K562 (cell line): ENCODE data around the gene CLIC1. TPM values are rescaled to one million over a fixed set of nuclear protein-coding genes. Genes with fewer than 3 reads are reported as not detected.

ENCODE experiments used
- HEY1 ChIP-seq: fragments of 250-450 bp; sonication (Bioruptor Pico); IDR thresholded peaks from 2 replicates; pipeline ENCODE4 v1.5.0; 2020; ENCODE audit warnings: mild to moderate bottlenecking, moderate library complexity, borderline replicate concordance
- HNRNPL ChIP-seq: fragments of 200-400 bp; formaldehyde crosslinking; IDR thresholded peaks from 2 replicates; pipeline ENCODE4 v1.6.1; 2017; ENCODE audit warnings: low read depth, mild to moderate bottlenecking, low read length
- KDM5B ChIP-seq: fragments of 200-600 bp; sonication (generic); IDR thresholded peaks from 2 replicates; pipeline ENCODE4 v1.6.1; 2012; ENCODE audit warnings: low read depth, mild to moderate bottlenecking, moderate library complexity, low read length, control low read depth, inconsistent platforms; ENCODE audit not compliant: insufficient replicate concordance
- KHSRP ChIP-seq: fragments of 450-650 bp; IDR thresholded peaks from 2 replicates; pipeline ENCODE4 v1.6.1; 2017
- NCOA1 ChIP-seq: fragments of 450-650 bp; IDR thresholded peaks from 2 replicates; pipeline ENCODE4 v1.6.1; 2016; ENCODE audit warnings: low read depth
- ZBTB17 ChIP-seq: fragments of 450-650 bp; formaldehyde crosslinking; IDR thresholded peaks from 2 replicates; pipeline ENCODE4 v1.4.0; 2020; ENCODE audit warnings: mild to moderate bottlenecking
- ZNF197 ChIP-seq: fragments of 200-800 bp; sonication (Bioruptor generic); IDR thresholded peaks from 2 replicates; pipeline ENCODE4 v1.6.1; 2016; ENCODE audit warnings: low read depth, missing genetic modification characterization, missing compliant biosample characterization
- polyA plus RNA-seq, 8 experiments: library from polyadenylated mRNA; depleted of rRNA in 4 of 8; stranded (reverse) in 5 of 8; unstranded in 3 of 8; fragments of >200 nt; fragmentation: Nextera tagmentation in 2 of 8; fragmentation: Illumina TruSeq in 1 of 8; extraction: Ambion mirVana in 2 of 8; extraction: Trizol in 1 of 8; gene quantifications; 2 replicates each; pipeline versions ENCODE4 v1.2.1 to v1.2.3, GENCODE V29; 2011 to 2014; ENCODE audit warnings: inconsistent platforms in 1 of 8, missing spikeins in 1 of 8
- total RNA-seq, 7 experiments: library from RNA; depleted of rRNA in 6 of 7; stranded (reverse); fragments of >200 nt in 6 of 7; fragmentation: Illumina TruSeq in 2 of 7; extraction: Trizol in 2 of 7; gene quantifications; 2 replicates each; pipeline versions ENCODE4 v1.2.1 to v1.2.3, GENCODE V29; 2011 to 2021; ENCODE audit warnings: low replicate concordance in 1 of 7
- TF ChIP-seq, protein P1 (sequence below), 3 experiments: fragments of 200-800 bp in 1 of 3; fragments of 250-450 bp in 1 of 3; fragments of 450-650 bp in 1 of 3; sonication (Bioruptor Pico) in 1 of 3; sonication (Bioruptor generic) in 1 of 3; formaldehyde crosslinking in 1 of 3; IDR thresholded peaks; 2 replicates each; pipeline versions ENCODE4 v1.6.1 to v1.8.0; 2016 to 2022; ENCODE audit warnings: mild to moderate bottlenecking in 2 of 3, missing genetic modification characterization in 2 of 3, missing compliant biosample characterization in 1 of 3, moderate library complexity in 1 of 3
- TF ChIP-seq, protein P2 (sequence below): sonication (generic); formaldehyde crosslinking; IDR thresholded peaks from 2 replicates; pipeline ENCODE4 v1.8.0; 2022; ENCODE audit warnings: mild to moderate bottlenecking, missing genetic modification reagents
- TF ChIP-seq, protein P3 (sequence below): IDR thresholded peaks from 3 replicates; pipeline ENCODE4 v1.6.1; 2011; ENCODE audit warnings: borderline replicate concordance, mild to moderate bottlenecking, moderate library complexity; ENCODE audit not compliant: insufficient read length; ENCODE audit errors: extremely low read depth
- TF ChIP-seq, protein P4 (sequence below), 2 experiments: fragments of 450-650 bp in 1 of 2; sonication (generic) in 1 of 2; formaldehyde crosslinking in 1 of 2; IDR thresholded peaks in 1 of 2; conservative IDR thresholded peaks in 1 of 2; 2 replicates each; pipeline versions ENCODE4 v1.6.1 to v1.8.1; 2016 to 2023; ENCODE audit warnings: mild to moderate bottlenecking in 2 of 2, moderate library complexity in 2 of 2, inconsistent platforms in 1 of 2, missing genetic modification reagents in 1 of 2
- TF ChIP-seq, protein P5 (sequence below): fragments of 200-400 bp; formaldehyde crosslinking; IDR thresholded peaks from 2 replicates; pipeline ENCODE4 v1.6.1; 2017; ENCODE audit warnings: mild to moderate bottlenecking, low read depth, low read length, moderate library complexity
- TF ChIP-seq, protein P6 (sequence below): IDR thresholded peaks from 2 replicates; pipeline ENCODE4 v1.6.1; 2012; ENCODE audit warnings: low read depth, low read length, improper control_type of control experiment, borderline replicate concordance

The CLIC1 gene
- total and polyA plus RNA-seq, 9 of the 15 experiments (the other 6 are each of a cell fraction or from before 2014, with no cell fraction given): 1,267 to 2,419 (median 1,808) TPM

DNA sequence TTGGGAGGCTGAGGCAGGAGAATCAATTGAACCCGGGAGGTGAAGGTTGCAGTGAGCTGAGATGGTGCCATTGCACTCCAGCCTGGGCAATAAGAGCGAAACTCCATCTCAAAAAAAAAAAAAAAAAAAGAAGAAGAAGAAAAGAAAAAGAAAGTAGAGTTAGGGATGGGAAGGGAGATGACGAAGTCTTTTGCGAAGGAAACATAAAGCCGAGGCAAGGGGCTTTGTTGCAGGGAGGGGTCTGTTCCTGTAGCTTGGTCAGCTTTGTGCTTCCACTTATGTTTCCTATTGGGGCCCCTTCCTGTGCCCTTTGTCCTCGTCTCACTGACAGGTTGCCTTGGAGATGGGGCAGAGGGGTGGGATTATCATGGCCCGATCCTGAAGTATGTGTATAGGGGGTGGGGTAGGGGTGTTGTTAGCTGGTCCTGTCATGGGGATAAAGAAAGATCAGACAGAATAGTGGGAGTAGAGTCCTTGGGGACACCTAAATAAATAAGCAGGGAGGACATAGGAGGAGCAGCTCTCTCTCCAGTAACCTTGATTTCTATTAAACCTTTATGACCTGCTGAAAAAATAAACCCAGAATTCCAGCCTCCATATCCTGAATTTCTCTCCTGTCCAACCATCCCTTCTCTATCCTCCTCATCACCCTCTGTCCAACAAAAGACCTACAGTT, 1.1 kb upstream of the CLIC1 start (continued):
- TF ChIP-seq, protein P1, sequence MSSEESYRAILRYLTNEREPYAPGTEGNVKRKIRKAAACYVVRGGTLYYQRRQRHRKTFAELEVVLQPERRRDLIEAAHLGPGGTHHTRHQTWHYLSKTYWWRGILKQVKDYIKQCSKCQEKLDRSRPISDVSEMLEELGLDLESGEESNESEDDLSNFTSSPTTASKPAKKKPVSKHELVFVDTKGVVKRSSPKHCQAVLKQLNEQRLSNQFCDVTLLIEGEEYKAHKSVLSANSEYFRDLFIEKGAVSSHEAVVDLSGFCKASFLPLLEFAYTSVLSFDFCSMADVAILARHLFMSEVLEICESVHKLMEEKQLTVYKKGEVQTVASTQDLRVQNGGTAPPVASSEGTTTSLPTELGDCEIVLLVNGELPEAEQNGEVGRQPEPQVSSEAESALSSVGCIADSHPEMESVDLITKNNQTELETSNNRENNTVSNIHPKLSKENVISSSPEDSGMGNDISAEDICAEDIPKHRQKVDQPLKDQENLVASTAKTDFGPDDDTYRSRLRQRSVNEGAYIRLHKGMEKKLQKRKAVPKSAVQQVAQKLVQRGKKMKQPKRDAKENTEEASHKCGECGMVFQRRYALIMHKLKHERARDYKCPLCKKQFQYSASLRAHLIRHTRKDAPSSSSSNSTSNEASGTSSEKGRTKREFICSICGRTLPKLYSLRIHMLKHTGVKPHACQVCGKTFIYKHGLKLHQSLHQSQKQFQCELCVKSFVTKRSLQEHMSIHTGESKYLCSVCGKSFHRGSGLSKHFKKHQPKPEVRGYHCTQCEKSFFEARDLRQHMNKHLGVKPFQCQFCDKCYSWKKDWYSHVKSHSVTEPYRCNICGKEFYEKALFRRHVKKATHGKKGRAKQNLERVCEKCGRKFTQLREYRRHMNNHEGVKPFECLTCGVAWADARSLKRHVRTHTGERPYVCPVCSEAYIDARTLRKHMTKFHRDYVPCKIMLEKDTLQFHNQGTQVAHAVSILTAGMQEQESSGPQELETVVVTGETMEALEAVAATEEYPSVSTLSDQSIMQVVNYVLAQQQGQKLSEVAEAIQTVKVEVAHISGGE (CRISPR knock-in tag; IDR thresholded peaks at IDR 0.05): no peak; a peak in 1 of 6 replicates
- TF ChIP-seq, protein P2, sequence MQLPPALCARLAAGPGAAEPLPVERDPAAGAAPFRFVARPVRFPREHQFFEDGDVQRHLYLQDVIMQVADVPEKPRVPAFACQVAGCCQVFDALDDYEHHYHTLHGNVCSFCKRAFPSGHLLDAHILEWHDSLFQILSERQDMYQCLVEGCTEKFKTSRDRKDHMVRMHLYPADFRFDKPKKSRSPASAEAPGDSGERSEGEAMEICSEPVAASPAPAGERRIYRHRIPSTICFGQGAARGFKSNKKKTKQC (CRISPR knock-in tag): no peak
- TF ChIP-seq HEY1 (CRISPR knock-in tag): peak; percentile 50
- TF ChIP-seq, protein P3, sequence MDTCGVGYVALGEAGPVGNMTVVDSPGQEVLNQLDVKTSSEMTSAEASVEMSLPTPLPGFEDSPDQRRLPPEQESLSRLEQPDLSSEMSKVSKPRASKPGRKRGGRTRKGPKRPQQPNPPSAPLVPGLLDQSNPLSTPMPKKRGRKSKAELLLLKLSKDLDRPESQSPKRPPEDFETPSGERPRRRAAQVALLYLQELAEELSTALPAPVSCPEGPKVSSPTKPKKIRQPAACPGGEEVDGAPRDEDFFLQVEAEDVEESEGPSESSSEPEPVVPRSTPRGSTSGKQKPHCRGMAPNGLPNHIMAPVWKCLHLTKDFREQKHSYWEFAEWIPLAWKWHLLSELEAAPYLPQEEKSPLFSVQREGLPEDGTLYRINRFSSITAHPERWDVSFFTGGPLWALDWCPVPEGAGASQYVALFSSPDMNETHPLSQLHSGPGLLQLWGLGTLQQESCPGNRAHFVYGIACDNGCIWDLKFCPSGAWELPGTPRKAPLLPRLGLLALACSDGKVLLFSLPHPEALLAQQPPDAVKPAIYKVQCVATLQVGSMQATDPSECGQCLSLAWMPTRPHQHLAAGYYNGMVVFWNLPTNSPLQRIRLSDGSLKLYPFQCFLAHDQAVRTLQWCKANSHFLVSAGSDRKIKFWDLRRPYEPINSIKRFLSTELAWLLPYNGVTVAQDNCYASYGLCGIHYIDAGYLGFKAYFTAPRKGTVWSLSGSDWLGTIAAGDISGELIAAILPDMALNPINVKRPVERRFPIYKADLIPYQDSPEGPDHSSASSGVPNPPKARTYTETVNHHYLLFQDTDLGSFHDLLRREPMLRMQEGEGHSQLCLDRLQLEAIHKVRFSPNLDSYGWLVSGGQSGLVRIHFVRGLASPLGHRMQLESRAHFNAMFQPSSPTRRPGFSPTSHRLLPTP: no peak
- no peak for TF ChIP-seq KHSRP
- TF ChIP-seq NCOA1: no peak
- TF ChIP-seq KDM5B: no peak
- TF ChIP-seq, protein P4, sequence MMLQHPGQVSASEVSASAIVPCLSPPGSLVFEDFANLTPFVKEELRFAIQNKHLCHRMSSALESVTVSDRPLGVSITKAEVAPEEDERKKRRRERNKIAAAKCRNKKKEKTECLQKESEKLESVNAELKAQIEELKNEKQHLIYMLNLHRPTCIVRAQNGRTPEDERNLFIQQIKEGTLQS (IDR thresholded peaks at IDR 0.05): no peak
- TF ChIP-seq, protein P4 (CRISPR knock-in tag; conservative IDR thresholded peaks at IDR 0.05): no peak
- TF ChIP-seq ZNF197 (CRISPR knock-in tag): no peak
- 0 out of 2 replicates have a peak, but pooled peaks have one; percentile 24 for TF ChIP-seq ZBTB17
- no peak for TF ChIP-seq HNRNPL
- TF ChIP-seq, protein P5, sequence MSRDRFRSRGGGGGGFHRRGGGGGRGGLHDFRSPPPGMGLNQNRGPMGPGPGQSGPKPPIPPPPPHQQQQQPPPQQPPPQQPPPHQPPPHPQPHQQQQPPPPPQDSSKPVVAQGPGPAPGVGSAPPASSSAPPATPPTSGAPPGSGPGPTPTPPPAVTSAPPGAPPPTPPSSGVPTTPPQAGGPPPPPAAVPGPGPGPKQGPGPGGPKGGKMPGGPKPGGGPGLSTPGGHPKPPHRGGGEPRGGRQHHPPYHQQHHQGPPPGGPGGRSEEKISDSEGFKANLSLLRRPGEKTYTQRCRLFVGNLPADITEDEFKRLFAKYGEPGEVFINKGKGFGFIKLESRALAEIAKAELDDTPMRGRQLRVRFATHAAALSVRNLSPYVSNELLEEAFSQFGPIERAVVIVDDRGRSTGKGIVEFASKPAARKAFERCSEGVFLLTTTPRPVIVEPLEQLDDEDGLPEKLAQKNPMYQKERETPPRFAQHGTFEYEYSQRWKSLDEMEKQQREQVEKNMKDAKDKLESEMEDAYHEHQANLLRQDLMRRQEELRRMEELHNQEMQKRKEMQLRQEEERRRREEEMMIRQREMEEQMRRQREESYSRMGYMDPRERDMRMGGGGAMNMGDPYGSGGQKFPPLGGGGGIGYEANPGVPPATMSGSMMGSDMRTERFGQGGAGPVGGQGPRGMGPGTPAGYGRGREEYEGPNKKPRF: no peak
- TF ChIP-seq, protein P6, sequence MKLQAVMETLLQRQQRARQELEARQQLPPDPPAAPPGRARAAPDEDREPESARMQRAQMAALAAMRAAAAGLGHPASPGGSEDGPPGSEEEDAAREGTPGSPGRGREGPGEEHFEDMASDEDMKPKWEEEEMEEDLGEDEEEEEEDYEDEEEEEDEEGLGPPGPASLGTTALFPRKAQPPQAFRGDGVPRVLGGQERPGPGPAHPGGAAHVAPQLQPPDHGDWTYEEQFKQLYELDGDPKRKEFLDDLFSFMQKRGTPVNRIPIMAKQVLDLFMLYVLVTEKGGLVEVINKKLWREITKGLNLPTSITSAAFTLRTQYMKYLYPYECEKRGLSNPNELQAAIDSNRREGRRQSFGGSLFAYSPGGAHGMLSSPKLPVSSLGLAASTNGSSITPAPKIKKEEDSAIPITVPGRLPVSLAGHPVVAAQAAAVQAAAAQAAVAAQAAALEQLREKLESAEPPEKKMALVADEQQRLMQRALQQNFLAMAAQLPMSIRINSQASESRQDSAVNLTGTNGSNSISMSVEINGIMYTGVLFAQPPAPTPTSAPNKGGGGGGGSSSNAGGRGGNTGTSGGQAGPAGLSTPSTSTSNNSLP: no peak
